KMS-11 (cell line): ENCODE measurements around the gene LRRC1.

Experiments
- H2AFZ ChIP-seq: fragments of 200-600 bp; sonication (generic); 2 replicates; pipeline ENCODE4 v1.6.1; 2016; ENCODE audit warnings: antibody characterized with exemption, mixed run types, low read depth
- H3K27ac ChIP-seq: fragments of 200-600 bp; sonication (generic); 2 replicates; pipeline ENCODE4 v1.6.1; 2016; ENCODE audit warnings: mild to moderate bottlenecking, mixed run types
- H3K27me3 ChIP-seq: fragments of 200-600 bp; sonication (generic); 2 replicates; pipeline ENCODE4 v1.6.1; 2017; ENCODE audit warnings: mild to moderate bottlenecking, low read depth, mixed run types, moderate library complexity; ENCODE audit not compliant: insufficient read depth
- H3K36me3 ChIP-seq: fragments of 200-600 bp; sonication (generic); 2 replicates; pipeline ENCODE4 v1.6.1; 2017; ENCODE audit warnings: mild to moderate bottlenecking, mixed run types; ENCODE audit not compliant: insufficient read depth
- H3K4me1 ChIP-seq: fragments of 200-600 bp; sonication (generic); 2 replicates; pipeline ENCODE4 v1.6.1; 2016; ENCODE audit warnings: mild to moderate bottlenecking, low read depth, mixed run types; ENCODE audit not compliant: poor library complexity, severe bottlenecking
- H3K4me2 ChIP-seq: fragments of 200-600 bp; sonication (generic); 2 replicates; pipeline ENCODE4 v1.7.0; 2016; ENCODE audit warnings: mild to moderate bottlenecking, mixed run types
- H3K4me3 ChIP-seq: fragments of 200-600 bp; sonication (generic); IDR thresholded peaks from 2 replicates; pipeline ENCODE4 v1.6.1; 2017; ENCODE audit warnings: low read depth, low read length, mixed read lengths; ENCODE audit not compliant: insufficient read depth
- H3K79me2 ChIP-seq: fragments of 200-600 bp; sonication (generic); 2 replicates; pipeline ENCODE4 v1.6.1; 2016; ENCODE audit warnings: low read depth, mixed run types; ENCODE audit not compliant: insufficient read depth
- H3K9ac ChIP-seq: fragments of 200-600 bp; sonication (generic); 2 replicates; pipeline ENCODE4 v1.6.1; 2016; ENCODE audit warnings: mild to moderate bottlenecking, mixed run types
- H4K20me1 ChIP-seq: fragments of 200-600 bp; sonication (generic); 2 replicates; pipeline ENCODE4 v1.6.1; 2016; ENCODE audit warnings: mild to moderate bottlenecking, mixed run types; ENCODE audit not compliant: insufficient read depth
- TF ChIP-seq, protein P1 (sequence below): fragments of 200-600 bp; sonication (generic); conservative IDR thresholded peaks from 2 replicates; pipeline ENCODE4 v1.6.1; 2017; ENCODE audit warnings: low read depth, mild to moderate bottlenecking, antibody characterized with exemption, low read length, moderate library complexity, mixed read lengths

Gene LRRC1

DNA sequence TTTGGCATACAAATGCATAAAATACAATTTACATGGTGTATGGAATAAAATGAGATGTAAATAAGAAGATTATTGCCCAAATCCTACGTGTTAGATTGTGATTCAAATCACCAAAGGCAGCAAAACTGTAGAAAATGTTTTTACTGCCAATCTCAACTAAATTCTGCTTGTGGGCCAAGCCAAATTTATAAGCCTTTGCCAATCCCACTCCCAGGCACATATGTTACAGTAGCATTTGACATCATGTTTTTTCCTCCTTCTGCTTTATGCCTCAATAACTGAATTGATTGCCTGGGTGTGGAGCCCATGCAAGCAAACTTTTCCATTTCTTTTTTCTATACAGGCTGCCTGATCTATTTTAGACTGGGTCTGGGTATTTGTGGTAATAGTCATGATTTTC, 36.3 kb upstream of the LRRC1 start:
- Histone ChIP-seq H3K27ac (no peak overlapping the region), H3K27me3 (no peaks in the 10 kb centered on the region)

DNA sequence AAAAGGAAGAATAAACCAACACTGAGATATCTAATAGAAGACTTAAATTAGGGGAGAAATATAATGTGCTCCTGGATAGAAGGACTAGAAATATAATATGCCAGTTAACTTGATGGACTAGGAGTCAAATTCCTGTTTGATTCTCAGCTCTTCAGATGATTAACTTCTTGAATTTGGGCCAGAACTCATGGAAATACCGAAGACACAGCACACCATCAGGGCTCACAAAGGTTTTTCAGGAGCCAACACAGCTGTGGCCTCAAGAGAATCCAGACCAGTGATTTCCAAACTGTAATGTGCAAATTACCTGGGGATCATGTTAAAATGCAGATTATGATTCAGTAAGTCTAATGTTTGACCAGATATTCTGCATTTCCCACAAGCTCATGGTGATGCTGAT, 33.8 kb upstream of the LRRC1 start:
- Histone ChIP-seq H3K9ac (no peak overlapping the region), H4K20me1 (no peaks in the 10 kb centered on the region), H3K36me3 (no peaks in the 10 kb centered on the region), H3K27me3 (no peaks in the 10 kb centered on the region), H2AFZ (no peak overlapping the region), H3K4me3 (no peak overlapping the region), H3K27ac (no peak overlapping the region), H3K4me2 (no peak overlapping the region), H3K79me2 (no peaks in the 10 kb centered on the region), H3K4me1 (no peaks in the 10 kb centered on the region)
- TF ChIP-seq, protein P1, sequence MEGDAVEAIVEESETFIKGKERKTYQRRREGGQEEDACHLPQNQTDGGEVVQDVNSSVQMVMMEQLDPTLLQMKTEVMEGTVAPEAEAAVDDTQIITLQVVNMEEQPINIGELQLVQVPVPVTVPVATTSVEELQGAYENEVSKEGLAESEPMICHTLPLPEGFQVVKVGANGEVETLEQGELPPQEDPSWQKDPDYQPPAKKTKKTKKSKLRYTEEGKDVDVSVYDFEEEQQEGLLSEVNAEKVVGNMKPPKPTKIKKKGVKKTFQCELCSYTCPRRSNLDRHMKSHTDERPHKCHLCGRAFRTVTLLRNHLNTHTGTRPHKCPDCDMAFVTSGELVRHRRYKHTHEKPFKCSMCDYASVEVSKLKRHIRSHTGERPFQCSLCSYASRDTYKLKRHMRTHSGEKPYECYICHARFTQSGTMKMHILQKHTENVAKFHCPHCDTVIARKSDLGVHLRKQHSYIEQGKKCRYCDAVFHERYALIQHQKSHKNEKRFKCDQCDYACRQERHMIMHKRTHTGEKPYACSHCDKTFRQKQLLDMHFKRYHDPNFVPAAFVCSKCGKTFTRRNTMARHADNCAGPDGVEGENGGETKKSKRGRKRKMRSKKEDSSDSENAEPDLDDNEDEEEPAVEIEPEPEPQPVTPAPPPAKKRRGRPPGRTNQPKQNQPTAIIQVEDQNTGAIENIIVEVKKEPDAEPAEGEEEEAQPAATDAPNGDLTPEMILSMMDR = no peak

More for the DNA sequence above, 36.3 kb upstream of the LRRC1 start:
- TF ChIP-seq, protein P1 = no peak
- Histone ChIP-seq H3K4me2 (no peak overlapping the region), H3K4me1 (no peaks in the 10 kb centered on the region), H3K9ac (no peak overlapping the region), H4K20me1 (no peaks in the 10 kb centered on the region), H3K36me3 (no peaks in the 10 kb centered on the region), H3K4me3 (no peak overlapping the region), H2AFZ (no peak overlapping the region), H3K79me2 (no peaks in the 10 kb centered on the region)

DNA sequence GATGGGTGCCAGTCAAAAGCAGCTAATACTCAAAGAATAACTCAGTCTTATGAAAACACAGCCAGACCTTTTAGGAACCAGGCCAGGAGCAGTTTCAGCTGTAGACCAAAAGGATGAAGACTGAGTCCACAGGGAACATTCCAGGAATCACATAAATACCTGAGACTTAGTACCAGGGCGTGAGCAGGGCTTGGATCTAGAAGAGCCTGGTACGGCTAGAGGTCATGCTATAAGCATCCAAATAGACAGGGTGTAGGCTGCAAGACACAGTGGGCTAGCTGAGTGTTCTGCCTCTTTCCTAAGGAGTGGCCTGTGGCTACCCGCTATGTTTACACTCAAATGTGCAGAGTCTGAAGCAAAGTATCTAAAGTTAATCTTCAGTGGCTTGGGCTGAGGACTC, 29.5 kb upstream of the LRRC1 start:
- no peak overlapping the region for H2AFZ ChIP-seq
- no peak overlapping the region for H3K4me2 ChIP-seq
- H4K20me1 ChIP-seq = no peaks in the 10 kb centered on the region
- H3K79me2 ChIP-seq = no peaks in the 10 kb centered on the region
- H3K27ac ChIP-seq = no peak overlapping the region
- H3K4me3 ChIP-seq = no peak overlapping the region
- no peaks in the 10 kb centered on the region for H3K27me3 ChIP-seq
- H3K36me3 ChIP-seq = no peaks in the 10 kb centered on the region
- H3K9ac ChIP-seq = no peak overlapping the region
- H3K4me1 ChIP-seq = no peaks in the 10 kb centered on the region
- TF ChIP-seq, protein P1 = no peak

DNA sequence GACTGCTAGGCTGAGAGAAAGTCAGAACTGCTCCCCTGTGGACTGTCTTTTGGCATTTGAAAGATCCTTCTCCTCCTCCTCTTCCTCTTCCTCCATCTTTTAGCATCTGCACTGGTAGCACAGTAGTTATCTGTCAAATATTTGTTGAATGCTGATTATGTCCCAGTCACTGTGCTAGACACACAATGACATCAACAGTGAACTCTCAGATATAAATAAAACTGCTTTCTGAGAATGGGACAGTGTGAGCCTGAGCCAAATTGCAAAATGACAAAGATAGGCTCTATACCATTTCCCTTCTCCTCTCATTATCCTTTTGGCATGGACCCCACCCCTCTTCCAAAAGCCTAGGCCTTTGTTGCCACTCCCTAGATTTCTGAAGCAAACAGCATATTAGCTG, 27.9 kb upstream of the LRRC1 start:
- no peaks in the 10 kb centered on the region for H3K36me3 ChIP-seq
- TF ChIP-seq, protein P1 = no peak
- H3K27me3 ChIP-seq = no peaks in the 10 kb centered on the region

More for the DNA sequence above, 27.9 kb upstream of the LRRC1 start:
- no peak overlapping the region for H3K4me3 ChIP-seq
- H3K4me2 ChIP-seq = no peak overlapping the region
- H3K27ac ChIP-seq = no peak overlapping the region
- no peaks in the 10 kb centered on the region for H4K20me1 ChIP-seq
- H3K4me1 ChIP-seq = no peaks in the 10 kb centered on the region
- H3K9ac ChIP-seq = no peak overlapping the region
- H2AFZ ChIP-seq = no peak overlapping the region
- no peaks in the 10 kb centered on the region for H3K79me2 ChIP-seq
